ENCODE data around the gene SIPA1L3.

DNA sequence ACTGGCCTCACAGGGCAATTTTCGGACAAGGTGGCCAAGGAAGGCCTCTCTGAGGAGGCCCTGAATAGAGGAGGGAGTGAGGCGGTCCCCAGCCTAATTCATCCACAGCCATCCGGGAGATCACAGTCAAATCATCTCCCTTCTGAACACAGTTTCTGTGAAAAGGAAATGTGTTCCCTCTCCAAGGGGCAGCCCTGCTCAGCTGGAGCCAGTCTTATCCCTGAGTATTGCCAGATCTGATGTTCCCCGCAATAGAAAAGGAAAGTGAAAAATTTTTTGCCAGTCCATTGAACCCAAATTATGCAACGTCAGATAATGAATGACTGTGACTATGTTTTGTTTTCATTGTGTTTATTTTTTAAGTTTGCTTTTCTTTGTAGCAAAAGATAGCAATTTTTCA, 125.9 kb downstream of the SIPA1L3 start:
- no peak for TF ChIP-seq ZFP37 (tag by site-specific recombination; IDR thresholded peaks at IDR 0.05)
- TF ChIP-seq, protein P1, sequence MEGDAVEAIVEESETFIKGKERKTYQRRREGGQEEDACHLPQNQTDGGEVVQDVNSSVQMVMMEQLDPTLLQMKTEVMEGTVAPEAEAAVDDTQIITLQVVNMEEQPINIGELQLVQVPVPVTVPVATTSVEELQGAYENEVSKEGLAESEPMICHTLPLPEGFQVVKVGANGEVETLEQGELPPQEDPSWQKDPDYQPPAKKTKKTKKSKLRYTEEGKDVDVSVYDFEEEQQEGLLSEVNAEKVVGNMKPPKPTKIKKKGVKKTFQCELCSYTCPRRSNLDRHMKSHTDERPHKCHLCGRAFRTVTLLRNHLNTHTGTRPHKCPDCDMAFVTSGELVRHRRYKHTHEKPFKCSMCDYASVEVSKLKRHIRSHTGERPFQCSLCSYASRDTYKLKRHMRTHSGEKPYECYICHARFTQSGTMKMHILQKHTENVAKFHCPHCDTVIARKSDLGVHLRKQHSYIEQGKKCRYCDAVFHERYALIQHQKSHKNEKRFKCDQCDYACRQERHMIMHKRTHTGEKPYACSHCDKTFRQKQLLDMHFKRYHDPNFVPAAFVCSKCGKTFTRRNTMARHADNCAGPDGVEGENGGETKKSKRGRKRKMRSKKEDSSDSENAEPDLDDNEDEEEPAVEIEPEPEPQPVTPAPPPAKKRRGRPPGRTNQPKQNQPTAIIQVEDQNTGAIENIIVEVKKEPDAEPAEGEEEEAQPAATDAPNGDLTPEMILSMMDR (tag by site-specific recombination; IDR thresholded peaks at IDR 0.05), result no peak
- TF ChIP-seq ZNF121 (tag by site-specific recombination; IDR thresholded peaks at IDR 0.05), result no peak
- TF ChIP-seq ZBTB21 (tag by site-specific recombination; IDR thresholded peaks at IDR 0.05), result no peak
- TF ChIP-seq ZNF610 (tag by site-specific recombination; IDR thresholded peaks at IDR 0.05; ENCODE audit: borderline replicate concordance), result no peak
- TF ChIP-seq ZNF239 (tag by site-specific recombination; IDR thresholded peaks at IDR 0.05), result no peak
- TF ChIP-seq, protein P2, sequence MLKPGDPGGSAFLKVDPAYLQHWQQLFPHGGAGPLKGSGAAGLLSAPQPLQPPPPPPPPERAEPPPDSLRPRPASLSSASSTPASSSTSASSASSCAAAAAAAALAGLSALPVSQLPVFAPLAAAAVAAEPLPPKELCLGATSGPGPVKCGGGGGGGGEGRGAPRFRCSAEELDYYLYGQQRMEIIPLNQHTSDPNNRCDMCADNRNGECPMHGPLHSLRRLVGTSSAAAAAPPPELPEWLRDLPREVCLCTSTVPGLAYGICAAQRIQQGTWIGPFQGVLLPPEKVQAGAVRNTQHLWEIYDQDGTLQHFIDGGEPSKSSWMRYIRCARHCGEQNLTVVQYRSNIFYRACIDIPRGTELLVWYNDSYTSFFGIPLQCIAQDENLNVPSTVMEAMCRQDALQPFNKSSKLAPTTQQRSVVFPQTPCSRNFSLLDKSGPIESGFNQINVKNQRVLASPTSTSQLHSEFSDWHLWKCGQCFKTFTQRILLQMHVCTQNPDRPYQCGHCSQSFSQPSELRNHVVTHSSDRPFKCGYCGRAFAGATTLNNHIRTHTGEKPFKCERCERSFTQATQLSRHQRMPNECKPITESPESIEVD (tag by site-specific recombination; IDR thresholded peaks at IDR 0.05), result no peak
- TF ChIP-seq, protein P3, sequence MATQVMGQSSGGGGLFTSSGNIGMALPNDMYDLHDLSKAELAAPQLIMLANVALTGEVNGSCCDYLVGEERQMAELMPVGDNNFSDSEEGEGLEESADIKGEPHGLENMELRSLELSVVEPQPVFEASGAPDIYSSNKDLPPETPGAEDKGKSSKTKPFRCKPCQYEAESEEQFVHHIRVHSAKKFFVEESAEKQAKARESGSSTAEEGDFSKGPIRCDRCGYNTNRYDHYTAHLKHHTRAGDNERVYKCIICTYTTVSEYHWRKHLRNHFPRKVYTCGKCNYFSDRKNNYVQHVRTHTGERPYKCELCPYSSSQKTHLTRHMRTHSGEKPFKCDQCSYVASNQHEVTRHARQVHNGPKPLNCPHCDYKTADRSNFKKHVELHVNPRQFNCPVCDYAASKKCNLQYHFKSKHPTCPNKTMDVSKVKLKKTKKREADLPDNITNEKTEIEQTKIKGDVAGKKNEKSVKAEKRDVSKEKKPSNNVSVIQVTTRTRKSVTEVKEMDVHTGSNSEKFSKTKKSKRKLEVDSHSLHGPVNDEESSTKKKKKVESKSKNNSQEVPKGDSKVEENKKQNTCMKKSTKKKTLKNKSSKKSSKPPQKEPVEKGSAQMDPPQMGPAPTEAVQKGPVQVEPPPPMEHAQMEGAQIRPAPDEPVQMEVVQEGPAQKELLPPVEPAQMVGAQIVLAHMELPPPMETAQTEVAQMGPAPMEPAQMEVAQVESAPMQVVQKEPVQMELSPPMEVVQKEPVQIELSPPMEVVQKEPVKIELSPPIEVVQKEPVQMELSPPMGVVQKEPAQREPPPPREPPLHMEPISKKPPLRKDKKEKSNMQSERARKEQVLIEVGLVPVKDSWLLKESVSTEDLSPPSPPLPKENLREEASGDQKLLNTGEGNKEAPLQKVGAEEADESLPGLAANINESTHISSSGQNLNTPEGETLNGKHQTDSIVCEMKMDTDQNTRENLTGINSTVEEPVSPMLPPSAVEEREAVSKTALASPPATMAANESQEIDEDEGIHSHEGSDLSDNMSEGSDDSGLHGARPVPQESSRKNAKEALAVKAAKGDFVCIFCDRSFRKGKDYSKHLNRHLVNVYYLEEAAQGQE (tag by site-specific recombination; IDR thresholded peaks at IDR 0.05), result no peak
